Kasumi-1 (cell line): ENCODE data around the gene ULK2.
"Not testable (repeated sequence)": the region's sequence is repeated elsewhere in the genome, so short reads cannot be mapped to it uniquely, and the experiment has no call there.

Experiments used
- DNase-seq, 2 experiments: peaks; one replicate each; lab custom pipeline; 2025; lab: John Stamatoyannopoulos, UW

The ULK2 gene

GRCh38 chr17:19865021-19865420 lies 2.7 kb downstream of the ULK2 start:
- no peak for DNase-seq

- not testable (repeated sequence) for DNase-seq
These were observed 7.0 kb downstream of the ULK2 start for GRCh38 chr17:19860647-19861177.

- DNase-seq = no peak
These were observed 10.1 kb downstream of the ULK2 start for GRCh38 chr17:19857640-19858039.

- DNase-seq = no peak
These were observed 33.8 kb downstream of the ULK2 start for GRCh38 chr17:19833914-19834313.

GRCh38 chr17:19830061-19830460 lies 37.7 kb downstream of the ULK2 start:
- no peak for DNase-seq

- DNase-seq = peak; percentile 1 to 23
These were observed 55.3 kb downstream of the ULK2 start for GRCh38 chr17:19812407-19812806.

GRCh38 chr17:19805006-19805405 lies 62.7 kb downstream of the ULK2 start:
- no peak for DNase-seq

GRCh38 chr17:19800571-19800970 lies 67.2 kb downstream of the ULK2 start:
- DNase-seq = no peak

GRCh38 chr17:19799796-19800195 lies 67.9 kb downstream of the ULK2 start:
- no peak for DNase-seq

- no peak for DNase-seq
These were observed 71.3 kb downstream of the ULK2 start for GRCh38 chr17:19796457-19796856.

- no peak for DNase-seq
These were observed 75.7 kb downstream of the ULK2 start for GRCh38 chr17:19791918-19792550.

GRCh38 chr17:19787733-19788357 lies 79.9 kb downstream of the ULK2 start:
- no peak for DNase-seq

GRCh38 chr17:19785854-19786253 lies 81.9 kb downstream of the ULK2 start:
- no peak for DNase-seq

GRCh38 chr17:19781488-19782458 lies 86.0 kb downstream of the ULK2 start:
- no peak for DNase-seq

GRCh38 chr17:19780846-19781245 lies 86.9 kb downstream of the ULK2 start:
- no peak for DNase-seq

GRCh38 chr17:19773534-19773933 lies 94.2 kb downstream of the ULK2 start:
- no peak for DNase-seq

GRCh38 chr17:19771971-19772630 lies 95.6 kb downstream of the ULK2 start:
- DNase-seq = no peak

GRCh38 chr17:19770985-19771735 lies 96.6 kb downstream of the ULK2 start:
- no peak for DNase-seq

- no peak for DNase-seq
These were observed 97.6 kb downstream of the ULK2 start for GRCh38 chr17:19769946-19770652.

- DNase-seq = no peak
These were observed 99.5 kb downstream of the ULK2 start for GRCh38 chr17:19768046-19768782.
